GM18517 (cell line): ENCODE data around the gene ARHGAP4.

Experiments used
- ATAC-seq: cut with Tn5 transposase; IDR thresholded peaks from one replicate; pipeline ENCODE4 v1.9.1; 2021; ENCODE audit warnings: mild to moderate bottlenecking, moderate library complexity; ENCODE audit not compliant: unreplicated experiment

Gene ARHGAP4

GRCh38 chrX:153947009-153947769 lies 21.1 kb upstream of the ARHGAP4 start:
- ATAC-seq = peak; percentile 77

DNA sequence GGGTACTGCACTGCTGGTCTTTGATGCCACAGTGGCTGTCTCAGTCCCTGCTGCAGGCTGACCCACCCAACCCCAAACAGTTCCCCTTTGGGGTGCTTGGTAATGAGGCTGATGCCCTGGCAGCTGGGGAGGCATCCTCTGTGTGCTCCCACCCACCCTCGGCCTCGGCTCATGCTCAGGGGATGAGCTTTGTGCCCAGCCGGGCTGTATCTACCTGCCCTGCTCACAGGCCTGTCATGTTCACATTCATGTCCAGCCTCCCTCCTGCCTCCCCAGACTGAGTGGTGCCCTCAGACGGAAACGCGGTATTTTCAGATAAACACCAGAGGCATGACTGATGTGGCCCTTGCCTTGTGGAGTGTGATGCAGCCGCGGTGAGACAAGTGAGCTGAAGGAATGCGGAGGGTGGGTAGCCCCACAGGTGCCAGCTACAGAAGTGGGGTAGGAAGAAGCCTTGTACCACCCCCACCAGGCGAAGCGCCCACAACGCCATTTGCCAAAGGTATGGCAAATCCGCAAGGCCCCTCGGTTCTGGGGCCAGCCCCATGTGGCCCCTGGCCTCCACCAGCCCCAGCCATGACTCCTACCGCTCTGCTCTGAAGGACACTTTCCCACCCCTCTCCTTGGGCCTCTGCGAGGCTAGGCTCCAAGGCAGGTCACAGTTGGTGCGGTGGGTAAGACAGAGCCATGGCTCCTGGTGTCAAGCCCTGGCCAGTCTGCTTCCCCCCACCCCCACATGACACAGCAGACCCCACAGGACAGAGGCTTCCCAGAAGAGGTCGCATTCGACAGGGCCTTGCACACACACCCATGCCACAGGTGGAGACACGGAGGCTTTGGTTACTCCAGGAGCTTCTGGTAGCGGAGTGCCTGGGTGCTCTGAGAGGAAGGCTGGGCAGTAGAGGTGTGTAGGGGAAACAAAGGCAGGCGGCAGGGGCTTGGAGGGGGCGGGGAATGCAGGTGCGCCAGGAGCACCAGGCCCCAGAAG lies 20.2 kb upstream of the ARHGAP4 start:
- ATAC-seq = no peak

GRCh38 chrX:153944800-153945150 lies 18.7 kb upstream of the ARHGAP4 start:
- no peak for ATAC-seq

- ATAC-seq = no peak
These were observed 18.2 kb upstream of the ARHGAP4 start, which contains the start of gene RENBP for GRCh38 chrX:153944140-153944799. Gene RENBP, minus strand, starts transcription at chrX:153944643. Its CDS starts 33 bp downstream, at chrX:153944610.

GRCh38 chrX:153941336-153942252 lies 15.5 kb upstream of the ARHGAP4 start:
- no peak for ATAC-seq

- ATAC-seq = no peak
These were observed 13.5 kb upstream of the ARHGAP4 start for GRCh38 chrX:153939573-153939972.

DNA sequence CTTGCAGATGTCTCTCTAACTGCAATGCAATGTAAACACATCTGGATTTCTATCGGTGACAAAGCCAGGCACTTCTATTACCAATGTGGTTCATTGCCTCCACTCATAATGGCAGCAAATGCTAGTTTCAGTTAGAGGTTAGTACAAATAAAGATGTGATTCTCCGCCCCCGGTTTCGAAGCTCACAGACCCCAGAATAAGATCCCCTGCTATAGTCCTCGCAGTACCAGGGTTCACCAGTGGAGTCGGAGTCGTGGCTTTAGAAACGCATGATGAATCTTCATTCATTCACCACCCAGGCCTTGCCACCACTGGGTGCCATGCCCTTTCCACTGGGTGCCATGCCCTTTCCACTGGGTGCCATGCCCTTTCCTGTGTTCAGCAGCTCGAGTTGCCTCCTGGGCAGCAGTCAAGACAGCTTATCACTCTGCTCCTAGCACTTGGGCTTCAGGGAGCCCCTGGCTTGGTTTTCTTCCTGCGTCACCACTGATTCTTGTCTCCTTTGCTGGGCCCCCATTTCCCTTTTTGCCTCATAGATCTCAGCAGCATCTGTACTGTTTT lies 12.2 kb upstream of the ARHGAP4 start:
- no peak for ATAC-seq

- ATAC-seq = no peak
These were observed 11.0 kb upstream of the ARHGAP4 start for GRCh38 chrX:153937056-153937455.

DNA sequence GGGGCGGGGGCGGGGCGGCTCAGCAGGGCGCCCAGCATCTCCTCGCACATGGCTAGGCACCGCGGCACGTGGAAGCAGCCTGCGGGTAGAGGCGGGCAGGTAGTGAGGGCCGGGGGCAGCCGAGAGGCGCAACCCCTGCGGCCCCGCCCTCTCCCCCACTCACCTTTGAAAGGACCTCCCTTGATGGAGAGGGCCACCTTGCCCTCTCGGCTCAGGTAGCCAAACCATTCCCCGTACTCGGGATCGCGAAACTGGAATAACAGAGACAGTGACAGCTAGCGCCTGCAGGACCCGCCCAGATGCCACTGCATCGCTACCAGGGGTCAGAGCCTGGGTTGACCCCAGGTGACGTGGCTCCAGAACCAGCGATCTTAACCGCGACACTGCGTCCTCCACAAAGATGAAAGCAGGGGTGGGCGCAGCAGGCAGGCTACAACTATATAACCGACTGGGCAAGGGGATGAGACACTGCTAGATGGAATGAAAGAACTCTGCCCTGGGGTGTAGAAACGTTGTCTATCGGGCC lies 9.3 kb upstream of the ARHGAP4 start:
- peak; percentile 17 for ATAC-seq

DNA sequence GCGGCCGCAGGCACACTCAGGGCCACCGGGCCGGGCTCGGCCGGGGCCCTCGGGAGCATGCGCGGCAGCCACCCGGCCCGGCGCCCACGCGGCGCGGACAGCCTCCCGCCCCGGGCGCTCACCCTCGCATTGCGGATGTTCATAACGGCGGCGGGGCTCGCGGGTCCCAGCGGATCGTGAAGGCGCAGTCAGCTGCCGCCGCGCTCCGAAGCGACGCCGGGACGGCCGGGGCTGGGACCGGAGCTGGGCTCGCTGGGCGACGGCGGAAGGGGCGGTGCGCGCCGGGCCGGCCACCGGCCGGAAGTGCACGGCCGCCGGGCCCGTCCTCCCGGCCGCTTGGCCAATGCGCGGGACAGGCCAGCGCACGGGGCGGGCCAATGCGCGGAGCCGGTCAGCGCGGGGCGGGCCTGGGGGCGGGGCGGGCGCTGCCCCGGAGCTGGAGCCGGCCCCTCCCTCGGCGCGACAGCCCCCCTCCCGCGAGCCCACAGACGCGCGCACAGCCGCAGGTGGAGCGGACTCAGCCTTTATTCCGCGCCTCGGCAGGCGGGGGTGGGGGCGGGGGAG lies 8.8 kb upstream of the ARHGAP4 start, which contains the start of gene NAA10:
Gene NAA10 (minus strand): TSS at position 276 of the 564 bp plus-strand sequence. CDS start 133 bp downstream, at position 143.
- peak; percentile 83 for ATAC-seq

- ATAC-seq = no peak
These were observed 8.2 kb upstream of the ARHGAP4 start for GRCh38 chrX:153934148-153934761.

- no peak for ATAC-seq
These were observed 7.7 kb upstream of the ARHGAP4 start for GRCh38 chrX:153933748-153934147.

DNA sequence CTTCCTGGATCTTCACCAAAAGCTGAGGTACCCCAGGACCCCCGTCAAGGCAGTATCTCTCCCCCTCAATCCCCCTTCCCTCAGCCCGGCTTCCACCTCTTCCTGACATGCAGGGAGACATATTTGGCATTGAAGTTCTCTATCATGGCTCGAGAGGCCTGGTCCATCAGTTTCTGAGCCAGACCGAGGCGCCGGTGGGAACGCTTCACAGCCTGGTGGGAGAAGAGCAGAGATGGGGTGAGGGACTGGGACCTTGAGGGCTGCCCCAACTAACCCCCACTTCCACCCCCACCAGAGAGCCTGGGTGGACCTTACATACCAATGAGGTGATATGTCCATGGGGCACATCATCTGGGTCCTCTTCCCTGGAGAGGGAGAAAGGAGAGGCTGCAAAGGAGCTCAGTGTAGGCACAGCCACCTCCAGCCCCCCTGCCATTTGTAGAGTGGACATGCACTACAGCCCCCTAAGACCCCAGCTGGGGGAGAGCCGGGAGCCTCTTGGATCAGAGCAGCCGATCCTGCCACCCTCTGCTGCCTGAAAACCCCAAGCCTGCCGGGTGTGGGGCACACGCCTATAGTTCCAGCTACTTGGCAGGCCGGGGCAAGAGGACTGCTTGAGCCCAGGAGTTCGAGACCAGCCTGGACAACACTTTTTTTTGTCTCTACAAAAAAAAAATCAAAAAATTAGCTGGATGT lies 6.3 kb upstream of the ARHGAP4 start:
- ATAC-seq = no peak

DNA sequence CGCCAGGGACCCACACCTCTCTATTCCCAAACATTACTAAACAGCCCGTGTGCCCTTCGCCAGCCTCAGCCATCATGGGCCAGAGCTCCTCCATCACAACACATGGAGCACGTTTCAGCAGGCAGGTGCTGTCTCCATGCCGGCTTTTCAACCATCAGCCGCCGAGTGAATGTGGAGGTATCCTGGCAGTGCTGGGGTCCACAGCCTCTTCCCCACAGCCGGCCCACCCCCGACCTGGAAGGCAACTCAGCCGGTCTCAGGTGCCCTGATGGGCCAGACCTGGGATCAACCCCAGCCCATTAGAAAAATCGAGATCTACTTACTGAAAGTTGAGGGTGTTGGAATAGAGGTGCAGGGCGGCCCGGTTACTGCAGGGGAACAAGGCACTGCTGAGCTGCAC lies 5.7 kb upstream of the ARHGAP4 start:
- ATAC-seq = no peak

DNA sequence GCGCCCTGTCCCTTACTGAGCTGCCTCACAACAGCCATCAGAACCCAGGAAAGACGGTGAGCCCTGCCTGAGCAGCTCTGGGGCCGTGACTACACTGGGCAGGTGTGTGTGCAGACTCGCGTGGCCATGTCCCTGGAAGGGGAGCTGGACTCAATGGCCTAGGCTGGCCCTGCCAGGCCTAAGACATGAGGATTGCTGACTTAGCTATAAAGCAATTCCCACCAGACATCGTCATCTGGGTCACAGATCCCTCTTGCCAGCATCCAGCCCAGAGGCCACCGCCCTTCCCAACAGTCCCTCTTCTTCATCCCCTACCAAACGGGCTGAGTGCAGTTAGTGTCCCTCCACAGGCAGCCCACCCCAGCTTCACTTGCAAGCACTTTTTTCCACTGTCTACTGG lies 5.1 kb upstream of the ARHGAP4 start:
- no peak for ATAC-seq

DNA sequence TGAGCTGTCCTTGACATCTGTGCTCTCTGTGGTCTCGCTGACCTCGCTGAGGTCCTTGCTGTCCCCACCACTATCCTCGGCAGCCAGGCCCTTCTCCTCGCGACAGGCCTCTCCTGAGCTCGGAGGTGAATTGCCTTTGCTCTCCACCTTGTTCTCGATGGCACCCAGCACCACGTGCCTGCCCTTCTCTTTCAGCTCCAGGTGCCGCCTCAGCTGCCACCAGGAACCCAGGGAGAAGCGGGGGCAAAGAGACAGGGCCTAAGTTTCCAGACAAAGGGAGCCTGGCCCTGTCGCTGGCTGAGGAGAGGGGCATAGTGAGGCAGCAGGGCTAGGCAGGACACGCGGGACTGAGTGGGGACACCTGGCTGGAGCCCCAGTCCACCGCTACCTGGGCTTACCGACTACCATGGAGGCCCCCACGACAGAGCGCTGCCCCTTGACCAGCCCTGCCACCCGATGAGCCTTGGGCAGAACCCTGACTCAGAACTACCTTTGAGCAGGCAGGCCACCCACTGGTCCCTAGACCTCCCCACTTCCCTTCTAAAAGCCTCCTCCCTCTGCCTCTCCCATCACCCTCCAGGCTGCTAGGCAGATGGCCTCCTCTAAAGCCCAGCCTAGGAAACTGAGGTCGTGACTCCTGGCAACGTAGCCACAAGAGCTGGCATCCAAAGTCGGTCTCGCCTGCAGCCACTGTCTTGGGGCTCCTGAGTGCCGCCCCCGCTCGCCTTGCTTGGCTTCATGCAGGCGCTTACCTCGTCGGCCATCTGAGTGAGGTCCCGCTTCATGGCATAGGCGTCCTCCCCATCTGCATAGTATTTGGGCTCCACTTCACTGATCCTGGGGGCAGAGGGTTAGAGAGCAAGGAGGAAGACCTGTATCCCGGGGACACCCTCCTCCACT lies 4.2 kb upstream of the ARHGAP4 start:
- no peak for ATAC-seq

- no peak for ATAC-seq
These were observed 3.5 kb upstream of the ARHGAP4 start for GRCh38 chrX:153929576-153929975.
